GM04504 (cell line): ENCODE data around the gene PLA2R1.

Source experiments
- DNase-seq: peaks from one replicate; pipeline ENCODE4 v3.0.0-alpha.2; 2012; ENCODE audit warnings: low read depth

The PLA2R1 gene

DNA sequence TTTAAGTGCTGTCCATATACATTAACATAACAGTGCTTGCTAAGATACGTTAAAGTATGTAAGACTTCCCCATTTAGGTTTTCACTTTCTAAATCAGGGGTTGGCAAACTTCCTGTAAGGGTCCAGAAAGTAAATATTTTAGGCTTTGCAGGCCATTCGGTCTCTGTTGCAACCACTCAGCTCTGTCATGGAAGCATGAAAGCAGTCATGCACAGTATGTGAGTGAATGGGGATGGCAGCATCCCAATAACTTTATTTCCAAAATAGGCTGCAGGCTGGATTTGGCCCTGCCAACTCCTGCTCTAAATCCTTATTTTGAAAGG lies 128.7 kb downstream of the PLA2R1 start:
- DNase-seq, result no peak

DNA sequence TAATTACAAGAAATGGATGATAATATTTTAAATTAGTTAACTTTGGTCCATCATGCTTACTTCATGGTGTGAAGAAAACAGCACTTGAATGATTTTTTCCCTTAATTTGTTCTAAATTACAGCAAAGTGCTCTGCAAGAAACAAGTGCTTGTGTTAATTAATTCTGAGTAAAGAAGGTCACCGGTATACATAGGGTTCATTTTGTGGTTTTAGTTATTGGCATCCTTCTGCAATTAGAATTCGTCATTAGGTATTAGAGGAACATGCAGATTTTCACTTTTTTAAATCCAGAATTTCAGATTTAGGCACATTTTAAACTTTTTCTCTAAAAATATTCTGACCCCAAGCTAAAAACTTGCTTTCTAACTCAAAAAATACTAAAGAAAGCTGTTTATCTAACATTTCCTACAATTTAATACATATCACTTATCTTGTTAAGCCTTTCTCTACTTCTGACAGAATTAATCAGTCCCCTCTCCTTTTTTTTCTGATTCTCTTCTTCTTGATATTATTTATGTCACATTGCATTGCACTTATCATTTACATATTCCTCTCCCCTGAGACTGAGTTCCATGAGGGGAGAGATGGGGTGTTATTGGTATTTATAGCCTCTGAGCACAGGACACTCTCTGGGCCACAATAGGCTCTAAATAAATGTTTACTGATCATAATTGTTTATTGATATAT lies 129.2 kb downstream of the PLA2R1 start:
- no peak for DNase-seq

DNA sequence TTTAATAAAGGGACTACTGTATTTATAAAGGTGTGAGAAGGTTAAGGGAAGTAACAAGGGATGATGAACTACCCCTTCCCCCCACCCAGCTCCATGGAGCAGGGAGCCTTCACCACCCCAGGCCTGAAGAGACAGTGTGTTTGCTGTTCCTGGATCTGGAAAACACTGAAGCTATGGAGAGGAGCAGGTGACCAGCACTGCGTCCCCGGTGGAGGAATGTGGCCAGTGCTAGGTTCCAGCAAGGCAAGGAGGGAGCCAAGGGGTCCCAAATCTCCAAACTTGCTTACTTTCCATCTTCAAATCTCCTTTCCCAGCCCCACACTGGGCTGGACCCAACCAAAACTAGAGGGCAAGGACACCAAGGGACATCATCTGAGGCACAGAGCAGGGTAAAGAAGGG lies 135.7 kb downstream of the PLA2R1 start:
- no peak for DNase-seq

DNA sequence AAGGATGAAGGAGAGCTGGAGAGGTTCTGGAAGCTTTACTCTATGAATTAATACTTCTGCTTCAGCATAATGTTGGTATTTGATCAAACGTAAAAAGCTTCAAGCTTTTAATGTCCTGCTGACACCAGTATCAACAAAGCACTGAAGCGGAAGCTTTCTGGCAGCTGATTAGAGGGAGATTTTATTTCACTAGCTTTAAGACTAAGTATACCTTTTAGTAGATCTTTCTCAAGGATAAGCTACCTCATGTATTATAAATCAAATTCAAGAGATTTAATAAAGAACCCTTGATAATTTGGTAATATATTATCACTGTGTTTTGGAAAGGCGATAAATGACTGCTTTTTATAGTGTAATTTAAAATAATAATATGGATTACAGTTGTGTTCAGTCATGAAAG lies 136.4 kb downstream of the PLA2R1 start:
- no peak for DNase-seq

DNA sequence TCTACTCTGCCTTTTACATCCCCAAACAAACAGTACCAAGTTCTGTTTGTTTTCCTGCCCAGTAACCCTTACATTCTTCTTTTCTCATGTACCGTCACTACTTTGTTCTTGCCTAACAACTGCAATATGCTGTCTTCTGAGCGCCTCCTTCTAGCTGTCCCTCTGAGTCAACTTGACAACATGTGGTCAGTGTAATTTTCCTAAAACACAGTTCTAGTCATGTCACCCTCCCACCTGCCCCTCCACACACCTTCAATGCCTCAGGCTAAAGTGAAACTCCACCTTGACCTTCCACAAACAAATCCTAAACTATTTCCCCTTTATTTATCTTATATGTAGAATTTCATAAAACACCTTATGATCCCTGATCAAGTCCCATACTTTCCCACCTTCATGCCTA lies 139.9 kb downstream of the PLA2R1 start:
- peak; percentile 5 for DNase-seq

DNA sequence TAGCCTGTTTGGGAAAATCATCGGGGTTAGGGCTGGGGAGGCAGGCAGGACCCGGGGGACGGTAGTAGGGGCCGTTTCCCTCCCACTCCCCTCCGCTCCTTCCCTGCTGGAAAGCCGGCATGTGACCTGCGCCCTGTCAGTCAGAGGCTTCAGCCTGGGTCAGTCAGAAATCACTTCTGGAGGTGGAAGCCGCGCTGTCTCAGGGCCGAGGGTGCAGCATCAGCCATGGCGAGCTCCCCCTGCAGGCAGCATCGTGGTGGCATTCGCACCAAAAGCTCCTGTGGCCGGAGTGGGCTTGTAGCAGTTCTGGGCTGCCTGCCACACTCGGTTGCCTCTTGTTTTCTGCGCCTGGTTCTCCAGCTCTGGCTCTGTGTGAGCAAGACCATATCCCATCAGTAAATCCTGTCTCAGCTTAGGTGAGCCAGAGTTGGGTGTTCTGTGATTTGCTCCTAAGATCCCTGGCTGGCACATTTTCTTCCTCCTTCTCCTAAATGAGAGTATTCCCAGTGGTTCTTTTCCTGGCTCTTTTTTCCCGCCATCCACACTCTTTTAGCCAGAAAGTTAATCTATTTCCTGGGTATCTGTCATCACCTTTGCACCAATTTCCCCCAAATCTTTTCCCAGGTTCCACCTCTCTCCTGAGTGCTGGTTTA lies 140.5 kb downstream of the PLA2R1 start:
- no peak for DNase-seq

DNA sequence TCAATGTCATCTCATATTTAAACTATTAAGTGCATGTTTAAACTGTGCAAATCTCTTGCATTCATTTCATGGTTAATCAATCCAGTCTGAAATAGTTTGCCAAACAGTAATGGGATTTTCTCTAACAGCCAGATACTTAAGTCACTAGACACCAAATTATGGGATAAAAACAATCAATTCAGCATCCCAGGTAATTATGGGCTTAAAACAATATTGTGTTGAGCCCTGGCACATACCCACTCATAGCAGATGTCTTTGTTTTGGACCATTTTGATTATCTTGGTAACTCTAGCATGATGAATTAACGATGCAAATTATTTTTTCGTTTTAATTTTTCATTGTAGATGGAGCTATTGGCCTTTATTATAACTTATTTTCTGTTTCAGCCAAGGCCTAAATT lies 145.9 kb downstream of the PLA2R1 start:
- DNase-seq, result no peak

DNA sequence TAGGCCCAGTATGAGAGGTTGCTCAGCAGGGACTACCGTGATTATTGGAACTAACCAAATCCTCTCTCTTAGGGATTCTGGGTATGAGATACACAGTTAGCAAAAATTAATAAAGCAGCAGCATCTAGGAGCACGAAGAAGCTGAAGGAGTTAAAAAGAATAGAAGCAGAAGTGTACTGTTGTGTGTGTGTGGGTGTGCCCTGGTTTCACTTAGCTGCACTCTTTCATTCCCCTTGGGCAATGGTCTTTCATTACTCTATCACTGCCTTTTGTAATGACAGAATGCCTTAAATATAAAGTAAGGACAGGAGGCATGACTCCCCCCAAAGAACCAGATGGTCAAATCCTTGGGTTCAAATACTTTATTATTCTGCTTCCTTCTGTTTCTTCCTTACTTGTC lies 148.5 kb downstream of the PLA2R1 start:
- DNase-seq, result no peak

DNA sequence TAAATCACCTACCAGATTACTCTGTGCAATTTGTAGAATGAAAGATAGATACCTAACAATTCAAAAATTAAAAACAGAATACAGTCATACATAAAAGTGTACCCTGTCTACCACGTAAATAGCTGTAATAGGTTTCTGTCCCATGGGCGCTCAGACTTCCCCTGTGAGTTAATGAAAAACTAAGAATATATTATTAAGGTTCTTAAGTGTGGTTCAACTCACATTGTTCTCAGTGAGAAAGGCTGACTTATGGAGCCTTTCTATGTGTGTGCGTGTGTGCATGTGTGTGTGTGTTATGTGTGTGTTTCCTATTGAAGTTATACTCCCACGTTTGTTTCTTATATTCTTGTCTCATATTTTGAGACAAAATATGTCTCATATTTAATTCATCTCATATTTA lies 149.8 kb downstream of the PLA2R1 start:
- DNase-seq, result no peak

DNA sequence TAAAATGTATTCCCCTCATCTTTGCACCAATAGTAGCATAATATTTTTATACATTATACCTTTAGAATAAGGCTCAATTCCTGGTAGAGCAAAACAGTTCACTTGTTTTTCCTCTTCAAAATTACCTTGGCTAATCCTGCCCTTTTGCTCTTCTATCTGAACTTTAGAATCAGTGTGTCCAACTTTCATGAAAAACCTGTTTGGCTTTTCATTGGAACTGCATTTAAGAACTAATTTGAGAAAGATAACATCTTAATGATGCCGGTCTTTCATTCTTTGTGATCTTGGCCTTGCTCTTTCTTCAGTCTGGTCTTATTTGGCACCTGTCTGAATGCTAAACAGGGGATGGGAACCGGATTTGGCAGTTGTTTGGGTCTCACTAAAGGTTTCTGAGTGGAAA lies 151.5 kb downstream of the PLA2R1 start:
- no peak for DNase-seq

DNA sequence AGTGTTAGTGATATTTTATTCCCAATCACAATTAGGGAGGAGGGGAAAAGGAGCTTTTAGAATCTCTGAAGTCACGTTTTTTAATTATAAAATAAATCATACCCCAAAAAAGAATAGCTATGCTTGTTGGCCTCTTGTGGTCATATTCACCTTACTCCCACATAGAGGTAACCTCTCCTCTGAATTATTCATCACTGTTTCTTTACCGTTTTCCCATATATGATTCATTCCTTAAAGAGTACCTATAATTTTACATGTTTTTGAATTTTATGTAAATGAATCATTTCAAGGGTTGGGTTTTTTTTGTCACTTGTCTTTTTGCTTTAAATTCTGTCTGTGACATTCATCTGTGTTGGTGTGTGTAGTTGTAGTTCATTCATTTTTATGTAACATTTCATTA lies 153.8 kb downstream of the PLA2R1 start:
- DNase-seq, result no peak

DNA sequence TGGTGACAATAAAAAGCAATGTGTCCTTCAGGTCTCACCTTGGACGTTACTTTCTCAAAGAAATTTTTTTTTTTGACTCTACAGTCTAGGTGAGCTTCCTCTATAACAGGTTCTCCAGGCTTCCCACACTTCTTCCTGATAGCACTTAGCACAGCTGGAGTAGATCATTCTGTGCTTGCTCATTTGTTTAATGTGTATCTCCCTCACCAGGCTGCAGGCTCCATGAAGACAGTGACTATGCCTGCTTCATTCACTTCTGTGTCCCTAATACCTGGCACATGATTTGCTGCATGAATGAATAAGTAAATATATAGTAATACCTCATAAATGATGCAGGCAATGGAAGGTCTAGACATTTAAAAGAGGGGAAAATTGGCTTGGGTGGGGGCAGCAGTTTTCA lies 154.5 kb downstream of the PLA2R1 start:
- no peak for DNase-seq

DNA sequence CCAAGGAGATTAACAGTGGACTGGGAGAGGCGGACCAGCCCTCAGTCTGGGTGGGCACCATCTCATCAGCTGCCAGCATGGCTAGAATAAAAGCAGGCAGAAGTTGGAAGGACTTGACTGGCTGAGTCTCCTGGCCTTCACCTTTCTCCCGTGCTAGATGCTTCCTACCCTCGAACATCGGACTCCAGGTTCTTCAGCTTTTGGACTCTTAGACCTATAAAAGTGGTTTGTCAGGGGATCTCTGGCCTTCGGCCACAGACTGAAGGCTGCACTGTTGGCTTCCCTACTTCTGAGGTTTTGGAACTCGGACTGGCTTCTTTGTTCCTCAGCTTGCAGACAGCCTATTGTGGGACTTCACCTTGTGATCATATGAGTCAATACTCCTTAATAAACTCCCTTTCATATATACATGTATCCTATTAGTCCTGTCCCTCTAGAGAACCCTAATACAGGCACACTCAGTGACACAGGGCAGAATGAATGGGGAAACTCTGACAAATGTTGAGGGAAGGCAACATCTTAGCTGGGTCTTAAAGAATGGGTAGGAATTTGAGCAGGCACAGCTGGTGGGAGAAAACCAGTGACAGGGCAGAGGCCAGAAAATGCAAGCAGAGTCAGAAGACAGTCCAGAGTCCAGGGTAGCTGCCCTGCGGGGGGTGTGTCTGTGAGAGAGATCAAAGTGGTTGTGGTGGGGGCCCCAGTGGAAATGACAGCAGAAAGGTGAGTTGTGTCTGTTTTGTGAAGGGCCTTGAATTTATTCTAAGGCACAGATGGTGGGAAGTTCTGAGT lies 156.3 kb downstream of the PLA2R1 start:
- no peak for DNase-seq

DNA sequence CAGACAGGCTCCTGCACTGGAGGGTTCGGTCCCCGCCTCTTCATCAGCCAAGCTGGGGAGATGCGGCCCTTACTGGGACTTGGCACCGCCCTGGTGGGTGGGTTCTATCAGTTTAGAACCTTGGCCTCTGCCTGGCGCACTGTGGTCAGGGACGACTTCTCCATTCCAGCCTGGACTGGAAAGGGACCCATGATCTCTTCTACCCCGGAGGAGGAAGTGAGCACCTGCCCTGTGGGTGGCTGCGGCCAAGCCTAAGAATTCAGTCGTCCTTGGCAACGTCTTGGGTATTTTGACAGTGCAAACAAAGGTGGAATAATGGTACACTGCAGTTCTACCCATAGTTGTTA lies 157.5 kb downstream of the PLA2R1 start:
- DNase-seq, result no peak

DNA sequence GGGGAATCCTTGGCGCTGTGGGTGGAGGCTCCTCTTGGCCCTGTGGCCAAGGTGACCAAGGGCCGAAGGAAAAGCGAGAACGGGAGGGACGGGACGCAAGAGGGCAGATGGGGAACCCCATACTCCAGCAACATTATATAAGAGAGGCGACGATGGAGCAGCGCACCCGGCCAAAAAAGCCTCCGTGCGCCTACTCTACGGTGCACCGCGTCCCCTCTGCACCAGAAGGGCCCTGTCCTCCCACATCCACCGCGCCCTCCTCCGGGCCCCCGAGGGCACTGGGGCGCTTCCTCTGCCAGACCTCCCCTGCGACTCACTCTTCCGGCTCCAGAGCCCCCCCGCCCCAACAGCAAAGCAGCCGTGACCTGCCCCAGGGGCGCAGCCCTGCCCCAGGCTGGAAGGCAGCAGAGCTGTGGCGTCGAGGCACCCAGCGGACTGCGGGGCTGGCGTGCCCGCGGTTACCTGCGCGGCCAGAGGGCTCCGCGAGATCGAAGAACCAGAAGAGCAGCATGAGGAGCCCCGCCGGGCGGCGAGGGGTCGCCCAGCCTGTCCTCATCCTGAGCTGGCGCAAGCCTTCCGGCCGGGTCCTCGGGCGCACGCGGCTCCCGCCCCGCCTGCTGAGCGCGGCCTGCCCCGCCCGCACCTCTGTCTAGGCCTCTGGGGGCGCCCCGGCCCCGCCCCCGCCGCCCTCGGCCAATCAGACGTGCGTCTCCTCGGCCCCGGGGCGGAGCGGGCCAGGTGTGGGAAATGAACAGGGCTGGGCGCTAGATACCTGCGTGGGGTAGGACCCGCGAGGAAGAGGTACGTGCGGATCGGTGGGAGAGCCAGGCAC lies 158.1 kb downstream of the PLA2R1 start, which contains the start of gene LY75:
Gene LY75 (minus strand): TSS at position 630 of the 832 bp plus-strand sequence.
- DNase-seq, result no peak

DNA sequence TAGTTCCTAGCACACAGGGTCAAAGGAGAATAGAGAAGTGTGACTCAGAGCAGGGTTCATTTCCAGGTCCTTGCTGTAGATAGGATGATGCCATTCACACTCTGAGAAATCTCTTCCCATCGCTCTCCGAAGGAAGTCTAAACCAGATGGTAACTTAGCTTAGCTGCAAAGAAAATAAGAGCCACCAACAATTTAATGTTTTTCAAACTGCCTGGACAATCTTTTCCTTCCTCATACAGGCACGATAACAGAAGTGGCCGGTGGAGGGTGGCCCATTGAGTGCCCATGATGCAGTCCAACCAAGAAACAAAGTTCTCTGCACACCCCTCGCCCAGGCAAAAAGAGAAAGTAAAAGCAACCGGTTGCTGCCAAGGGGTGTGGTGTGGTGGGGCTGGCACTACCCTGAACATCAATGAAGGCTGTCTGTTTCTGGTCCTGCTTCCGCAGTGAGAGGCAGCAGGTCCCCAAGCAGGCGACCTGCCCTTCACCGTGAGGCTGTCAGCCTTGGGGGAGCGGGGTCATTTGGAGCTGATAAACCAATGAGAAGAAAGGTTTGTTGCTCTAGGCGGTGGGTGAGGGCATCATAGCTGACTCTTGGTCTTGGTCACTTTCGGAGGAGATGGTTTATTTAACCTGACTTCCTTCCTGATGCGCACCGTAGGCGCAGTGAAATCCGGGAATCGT lies 158.8 kb downstream of the PLA2R1 start:
- DNase-seq, result no peak

DNA sequence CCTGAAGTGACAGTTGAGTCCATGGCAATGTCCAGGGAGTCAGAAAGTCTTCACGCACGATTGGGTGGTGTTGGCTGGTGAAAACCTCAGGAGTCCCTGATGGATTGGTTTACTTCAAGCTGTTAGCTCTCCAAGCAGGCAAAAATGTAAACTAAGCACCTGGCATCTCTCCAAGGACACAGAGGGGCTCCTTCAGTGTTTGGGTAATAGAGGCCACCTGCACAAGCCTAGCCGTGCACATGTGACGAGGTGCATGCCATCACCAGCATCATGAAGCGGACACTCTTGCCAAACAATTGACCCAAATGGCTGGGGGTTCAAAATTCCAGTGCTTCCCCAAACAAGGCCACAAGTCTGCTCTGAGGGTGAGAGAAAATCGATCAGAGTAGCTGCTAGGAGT lies 159.7 kb downstream of the PLA2R1 start:
- no peak for DNase-seq

DNA sequence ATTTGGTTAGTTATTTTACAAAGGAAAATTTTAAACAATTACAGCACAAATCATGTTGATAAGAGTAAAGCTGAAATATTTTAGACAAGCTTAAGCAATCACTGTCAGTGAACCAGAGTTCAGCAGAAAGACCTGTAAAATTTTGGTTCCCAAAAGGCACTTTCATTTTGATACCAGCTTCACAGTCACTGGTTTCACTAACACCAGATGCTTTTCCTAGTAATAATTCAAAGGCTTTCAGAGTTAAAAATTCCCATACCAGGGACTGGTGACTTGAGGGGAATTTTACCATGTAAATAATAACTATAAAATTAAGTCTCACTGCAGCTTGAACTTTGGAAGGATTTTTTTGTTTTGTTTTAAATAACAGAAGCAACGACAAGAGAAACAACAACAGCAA lies 162.1 kb downstream of the PLA2R1 start:
- DNase-seq, result no peak

DNA sequence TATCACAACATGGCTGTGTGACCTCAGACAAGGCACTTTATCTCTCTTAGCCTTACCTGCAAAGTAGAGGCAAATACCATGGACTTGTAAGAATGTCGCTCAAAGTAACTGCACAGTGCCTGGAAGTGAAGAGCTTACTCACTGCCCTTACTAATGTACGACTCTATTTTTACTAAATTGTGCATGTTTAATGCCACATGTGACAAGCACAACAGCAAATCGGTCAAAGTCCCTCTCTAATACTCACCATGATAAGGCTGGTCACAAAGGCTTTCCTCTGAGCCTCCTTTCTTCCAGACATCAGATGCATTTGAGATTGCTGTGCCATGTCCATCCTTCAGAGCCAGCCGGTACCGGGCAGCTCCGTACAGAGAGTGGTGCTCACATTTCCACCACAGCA lies 164.0 kb downstream of the PLA2R1 start:
- no peak for DNase-seq

DNA sequence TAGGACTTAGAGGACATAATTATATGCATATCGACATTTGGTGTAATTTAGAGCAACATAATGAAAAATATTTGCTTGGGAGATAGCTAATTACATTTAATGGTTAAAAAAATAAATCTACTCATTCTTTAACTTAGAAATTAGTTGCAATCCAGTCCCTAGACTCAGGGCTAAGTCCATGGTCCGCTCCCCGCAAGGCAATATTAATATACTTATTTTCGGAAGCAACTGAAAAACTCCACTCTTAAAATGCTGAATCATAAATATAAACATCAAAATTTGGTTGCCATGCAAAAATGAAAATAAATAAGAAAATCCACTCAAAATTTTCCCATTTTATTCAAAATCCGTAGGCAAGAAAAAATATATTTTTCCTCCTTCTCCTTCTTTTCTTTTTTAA lies 164.7 kb downstream of the PLA2R1 start:
- DNase-seq, result no peak

DNA sequence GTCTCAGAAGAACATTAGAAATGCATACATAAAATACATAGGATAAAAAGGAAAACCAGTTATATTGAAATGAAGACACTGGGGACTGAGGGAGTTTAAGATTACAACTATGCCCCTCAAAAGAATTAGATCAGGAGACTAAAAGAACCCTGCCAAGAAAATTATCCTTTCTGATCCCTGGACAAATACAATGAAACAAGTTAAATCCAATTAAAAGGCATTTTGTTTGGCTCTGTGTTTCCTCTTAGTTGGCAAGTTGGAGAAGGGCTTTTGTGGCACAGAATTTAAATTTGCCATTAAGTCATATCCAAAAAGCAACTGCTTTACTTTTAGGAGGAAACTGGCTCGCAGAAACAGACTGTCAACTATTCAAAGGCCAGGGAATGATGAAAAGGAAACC lies 165.3 kb downstream of the PLA2R1 start:
- no peak for DNase-seq
